ENCODE data around the gene PTPRS. TPM values are rescaled to one million over a fixed set of nuclear protein-coding genes. Genes with fewer than 3 reads are reported as not detected.

Gene PTPRS
- polyA plus RNA-seq, 1 donor (not counting 4 experiments of a cell fraction or from before 2014, with no cell fraction given): 2.5 TPM

DNA sequence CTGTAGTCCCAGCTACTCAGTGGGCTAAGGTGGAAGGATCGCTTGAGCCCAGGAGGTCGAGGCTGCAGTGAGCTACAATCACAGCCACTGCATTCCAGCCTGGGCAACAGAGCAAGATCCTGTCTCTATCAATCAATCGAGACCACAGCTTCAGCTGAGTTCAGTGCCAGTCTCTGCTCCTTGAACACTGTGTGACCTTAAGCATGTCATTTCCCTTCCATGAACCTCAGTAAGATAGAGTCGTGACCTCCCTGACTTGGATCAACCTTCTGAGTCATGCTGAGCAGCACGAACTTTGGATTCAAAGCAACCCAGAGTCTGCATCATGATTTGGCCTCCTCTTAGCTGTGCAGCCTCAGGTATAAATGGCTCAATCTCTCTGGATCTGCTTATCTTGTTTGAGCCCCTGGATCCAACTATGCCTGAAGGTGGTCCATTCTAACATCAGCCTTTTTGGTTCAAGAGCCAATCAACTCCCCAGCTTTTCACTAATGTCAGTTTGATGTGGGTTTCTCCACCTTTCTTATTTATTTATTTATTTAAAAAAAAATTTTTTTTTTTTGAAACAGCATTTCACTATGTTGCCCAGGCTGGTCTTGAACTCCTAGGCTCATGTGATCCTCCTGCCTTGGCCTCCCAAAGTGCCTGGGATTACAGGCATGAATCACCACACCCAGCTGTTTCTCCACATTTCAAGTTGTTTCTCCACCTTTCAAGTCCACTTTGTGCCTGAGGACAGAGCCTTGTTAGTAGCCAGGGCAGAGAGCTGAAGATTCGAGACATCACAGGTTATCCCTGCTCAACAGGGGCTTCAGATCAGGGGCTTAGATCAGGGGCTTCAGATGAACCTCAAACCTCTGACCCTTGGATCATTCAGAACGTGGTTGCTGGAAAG is 26.4 kb downstream of the PTPRS start:
- DNase-seq (ENCODE audit: low read depth, low spot score) (no peak), FAIRE-seq (no peak)
- TF ChIP-seq EZH2 (IDR thresholded peaks at IDR 0.05; ENCODE audit: low read length): no peak
- TF ChIP-seq, protein P1, sequence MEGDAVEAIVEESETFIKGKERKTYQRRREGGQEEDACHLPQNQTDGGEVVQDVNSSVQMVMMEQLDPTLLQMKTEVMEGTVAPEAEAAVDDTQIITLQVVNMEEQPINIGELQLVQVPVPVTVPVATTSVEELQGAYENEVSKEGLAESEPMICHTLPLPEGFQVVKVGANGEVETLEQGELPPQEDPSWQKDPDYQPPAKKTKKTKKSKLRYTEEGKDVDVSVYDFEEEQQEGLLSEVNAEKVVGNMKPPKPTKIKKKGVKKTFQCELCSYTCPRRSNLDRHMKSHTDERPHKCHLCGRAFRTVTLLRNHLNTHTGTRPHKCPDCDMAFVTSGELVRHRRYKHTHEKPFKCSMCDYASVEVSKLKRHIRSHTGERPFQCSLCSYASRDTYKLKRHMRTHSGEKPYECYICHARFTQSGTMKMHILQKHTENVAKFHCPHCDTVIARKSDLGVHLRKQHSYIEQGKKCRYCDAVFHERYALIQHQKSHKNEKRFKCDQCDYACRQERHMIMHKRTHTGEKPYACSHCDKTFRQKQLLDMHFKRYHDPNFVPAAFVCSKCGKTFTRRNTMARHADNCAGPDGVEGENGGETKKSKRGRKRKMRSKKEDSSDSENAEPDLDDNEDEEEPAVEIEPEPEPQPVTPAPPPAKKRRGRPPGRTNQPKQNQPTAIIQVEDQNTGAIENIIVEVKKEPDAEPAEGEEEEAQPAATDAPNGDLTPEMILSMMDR (optimal IDR thresholded peaks at IDR 0.05 in 1 of 3, IDR thresholded peaks at IDR 0.05 in 1 of 3, conservative IDR thresholded peaks at IDR 0.05 in 1 of 3; ENCODE audit: extremely low read depth in 1 of 3, insufficient read depth in 2 of 3, low read length in 3 of 3): no peak
- no peak overlapping the region for H3K4me2 ChIP-seq (ENCODE audit: control insufficient read depth, extremely low read depth, insufficient read depth, low read depth, low read length)
- no peaks in the 10 kb centered on the region for H3K79me2 ChIP-seq (ENCODE audit: control insufficient read depth, insufficient read depth, low read length)
- no peaks in the 10 kb centered on the region for H4K20me1 ChIP-seq (ENCODE audit: control insufficient read depth, extremely low read depth, insufficient read depth, low read length)
- H3K9me1 ChIP-seq (ENCODE audit: control insufficient read depth, extremely low read depth, insufficient read depth, low read length): no peaks in the 10 kb centered on the region
- no peak overlapping the region for H2AFZ ChIP-seq (ENCODE audit: control insufficient read depth, low read length)
- no peak overlapping the region for H3K27ac ChIP-seq (ENCODE audit: control insufficient read depth, insufficient read depth, low read length)
- no peaks in the 10 kb centered on the region for H3K9me3 ChIP-seq (ENCODE audit: control insufficient read depth, low read depth, low read length)
- no peaks in the 10 kb centered on the region for H3K4me1 ChIP-seq (ENCODE audit: control insufficient read depth, extremely low read depth, insufficient read depth, low read length)
- H3K36me3 ChIP-seq (ENCODE audit: control insufficient read depth in 2 of 2, extremely low read depth in 1 of 2, insufficient read depth in 2 of 2, low read length in 2 of 2): no peaks in the 10 kb centered on the region
- no peak overlapping the region for H3K9ac ChIP-seq (ENCODE audit: control insufficient read depth, extremely low read depth, insufficient read depth, low read length)
- H3K4me3 ChIP-seq (ENCODE audit: control insufficient read depth in 2 of 3, extremely low read depth in 1 of 3, insufficient read depth in 2 of 3, low read depth in 1 of 3, low read length in 3 of 3): no peak overlapping the region
- no peaks in the 10 kb centered on the region for H3K27me3 ChIP-seq (ENCODE audit: control insufficient read depth, extremely low read depth, insufficient read depth, low read length)
- dilution Hi-C loops (cut with MboI; ENCODE audit: extremely low pct_ligation_motif_present, low sequenced_read_pairs): no loop called here

DNA sequence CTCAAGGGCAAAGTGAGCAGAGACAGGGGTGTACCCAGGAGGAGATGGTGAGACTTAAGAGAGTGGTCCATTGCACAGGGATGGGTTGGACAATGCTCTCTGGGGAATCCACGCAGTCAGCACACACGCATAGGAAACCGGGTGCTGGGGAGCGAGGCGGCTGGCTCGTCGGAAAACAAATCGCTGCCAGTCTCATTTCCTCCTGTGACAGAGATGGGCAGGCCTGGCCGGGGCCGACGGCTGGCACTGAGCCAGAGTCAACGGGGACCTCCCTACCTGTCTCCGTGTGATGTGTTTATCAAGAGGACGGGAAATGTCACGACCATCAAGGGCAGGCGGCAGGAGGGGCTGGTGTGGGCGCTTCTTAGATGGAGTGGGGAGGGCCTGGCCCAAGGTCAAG is 27.3 kb downstream of the PTPRS start:
- Histone ChIP-seq H4K20me1 (ENCODE audit: control insufficient read depth, extremely low read depth, insufficient read depth, low read length) (no peaks in the 10 kb centered on the region), H3K9me3 (ENCODE audit: control insufficient read depth, low read depth, low read length) (no peaks in the 10 kb centered on the region), H3K4me1 (ENCODE audit: control insufficient read depth, extremely low read depth, insufficient read depth, low read length) (peaks cover 5% of the 10 kb centered on the region), H3K36me3 (ENCODE audit: control insufficient read depth in 2 of 2, extremely low read depth in 1 of 2, insufficient read depth in 2 of 2, low read length in 2 of 2) (no peaks in the 10 kb centered on the region), H3K27ac (ENCODE audit: control insufficient read depth, insufficient read depth, low read length) (no peak overlapping the region), H3K27me3 (ENCODE audit: control insufficient read depth, extremely low read depth, insufficient read depth, low read length) (no peaks in the 10 kb centered on the region), H3K9me1 (ENCODE audit: control insufficient read depth, extremely low read depth, insufficient read depth, low read length) (no peaks in the 10 kb centered on the region), H3K79me2 (ENCODE audit: control insufficient read depth, insufficient read depth, low read length) (no peaks in the 10 kb centered on the region), H3K9ac (ENCODE audit: control insufficient read depth, extremely low read depth, insufficient read depth, low read length) (no peak overlapping the region), H3K4me3 (ENCODE audit: control insufficient read depth in 2 of 3, extremely low read depth in 1 of 3, insufficient read depth in 2 of 3, low read depth in 1 of 3, low read length in 3 of 3) (no peak overlapping the region), H2AFZ (ENCODE audit: control insufficient read depth, low read length) (no peak overlapping the region), H3K4me2 (ENCODE audit: control insufficient read depth, extremely low read depth, insufficient read depth, low read depth, low read length) (no peak overlapping the region)
- dilution Hi-C loops (cut with MboI; ENCODE audit: extremely low pct_ligation_motif_present, low sequenced_read_pairs): no loop called here
- TF ChIP-seq EZH2 (IDR thresholded peaks at IDR 0.05; ENCODE audit: low read length): no peak
- TF ChIP-seq, protein P1 (optimal IDR thresholded peaks at IDR 0.05 in 1 of 3, IDR thresholded peaks at IDR 0.05 in 1 of 3, conservative IDR thresholded peaks at IDR 0.05 in 1 of 3; ENCODE audit: extremely low read depth in 1 of 3, insufficient read depth in 2 of 3, low read length in 3 of 3): no peak
- FAIRE-seq (no peak), DNase-seq (ENCODE audit: low read depth, low spot score) (no peak)

All from keratinocyte (primary cell).